ENCODE data around the gene ASCC1. TPM values are rescaled to one million over a fixed set of nuclear protein-coding genes. Genes with fewer than 3 reads are reported as not detected.

Gene ASCC1
- total and polyA plus RNA-seq, 2 donors (not counting 1 experiment from before 2014, with no cell fraction given): 40.2 to 42.1 TPM

GRCh38 chr10:72106896-72107295 is 109.2 kb downstream of the ASCC1 start:
- Histone ChIP-seq H3K4me3 (replicated peaks in 1 of 4; ENCODE audit: control extremely low read depth in 1 of 4, insufficient read depth in 1 of 4, low read depth in 3 of 4, low read length in 4 of 4) (no peak overlapping the region), H3K27me3 (ENCODE audit: control insufficient read depth, insufficient read depth, low read length) (no peaks in the 10 kb centered on the region), H3K36me3 (ENCODE audit: control insufficient read depth, insufficient read depth, low read length) (no peaks in the 10 kb centered on the region), H3K9ac (ENCODE audit: insufficient read depth, low read length) (no peak overlapping the region), H3K27ac (ENCODE audit: insufficient read depth, low read length) (no peak overlapping the region), H3K4me2 (ENCODE audit: extremely low read depth, insufficient read depth, low read length) (no peak overlapping the region), H2AFZ (ENCODE audit: low read length) (no peak overlapping the region), H4K20me1 (ENCODE audit: control insufficient read depth, extremely low read depth, insufficient read depth, low read length) (no peaks in the 10 kb centered on the region), H3K9me3 (ENCODE audit: control insufficient read depth, insufficient read depth, low read depth, low read length) (no peaks in the 10 kb centered on the region), H3K79me2 (ENCODE audit: control insufficient read depth, insufficient read depth, low read length) (no peaks in the 10 kb centered on the region), H3K4me1 (ENCODE audit: control insufficient read depth, extremely low read depth, insufficient read depth, low read length) (no peaks in the 10 kb centered on the region)
- TF ChIP-seq, protein P1, sequence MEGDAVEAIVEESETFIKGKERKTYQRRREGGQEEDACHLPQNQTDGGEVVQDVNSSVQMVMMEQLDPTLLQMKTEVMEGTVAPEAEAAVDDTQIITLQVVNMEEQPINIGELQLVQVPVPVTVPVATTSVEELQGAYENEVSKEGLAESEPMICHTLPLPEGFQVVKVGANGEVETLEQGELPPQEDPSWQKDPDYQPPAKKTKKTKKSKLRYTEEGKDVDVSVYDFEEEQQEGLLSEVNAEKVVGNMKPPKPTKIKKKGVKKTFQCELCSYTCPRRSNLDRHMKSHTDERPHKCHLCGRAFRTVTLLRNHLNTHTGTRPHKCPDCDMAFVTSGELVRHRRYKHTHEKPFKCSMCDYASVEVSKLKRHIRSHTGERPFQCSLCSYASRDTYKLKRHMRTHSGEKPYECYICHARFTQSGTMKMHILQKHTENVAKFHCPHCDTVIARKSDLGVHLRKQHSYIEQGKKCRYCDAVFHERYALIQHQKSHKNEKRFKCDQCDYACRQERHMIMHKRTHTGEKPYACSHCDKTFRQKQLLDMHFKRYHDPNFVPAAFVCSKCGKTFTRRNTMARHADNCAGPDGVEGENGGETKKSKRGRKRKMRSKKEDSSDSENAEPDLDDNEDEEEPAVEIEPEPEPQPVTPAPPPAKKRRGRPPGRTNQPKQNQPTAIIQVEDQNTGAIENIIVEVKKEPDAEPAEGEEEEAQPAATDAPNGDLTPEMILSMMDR (conservative IDR thresholded peaks at IDR 0.05 in 1 of 2, IDR thresholded peaks at IDR 0.05 in 1 of 2; ENCODE audit: low read depth in 1 of 2, low read length in 2 of 2): no peak
- TF ChIP-seq EZH2 (IDR thresholded peaks at IDR 0.05; ENCODE audit: low read length, missing control alignments): no peak
- no peak for DNase-seq (ENCODE audit: low read depth in 2 of 2)

GRCh38 chr10:72106154-72106849 is 109.8 kb downstream of the ASCC1 start:
- DNase-seq (ENCODE audit: low read depth in 2 of 2): peak in 1 of 2 donors; percentile 18
- no peak overlapping the region for H3K4me2 ChIP-seq (ENCODE audit: extremely low read depth, insufficient read depth, low read length)
- TF ChIP-seq EZH2 (IDR thresholded peaks at IDR 0.05; ENCODE audit: low read length, missing control alignments): no peak
- TF ChIP-seq, protein P1 (conservative IDR thresholded peaks at IDR 0.05 in 1 of 2, IDR thresholded peaks at IDR 0.05 in 1 of 2; ENCODE audit: low read depth in 1 of 2, low read length in 2 of 2): no peak
- H3K4me1 ChIP-seq (ENCODE audit: control insufficient read depth, extremely low read depth, insufficient read depth, low read length): no peaks in the 10 kb centered on the region
- no peak overlapping the region for H3K4me3 ChIP-seq (replicated peaks in 1 of 4; ENCODE audit: control extremely low read depth in 1 of 4, insufficient read depth in 1 of 4, low read depth in 3 of 4, low read length in 4 of 4)
- H3K27ac ChIP-seq (ENCODE audit: insufficient read depth, low read length): no peak overlapping the region
- H3K79me2 ChIP-seq (ENCODE audit: control insufficient read depth, insufficient read depth, low read length): no peaks in the 10 kb centered on the region
- no peaks in the 10 kb centered on the region for H4K20me1 ChIP-seq (ENCODE audit: control insufficient read depth, extremely low read depth, insufficient read depth, low read length)
- peaks cover 2% of the 10 kb centered on the region for H3K36me3 ChIP-seq (ENCODE audit: control insufficient read depth, insufficient read depth, low read length)
- no peak overlapping the region for H2AFZ ChIP-seq (ENCODE audit: low read length)
- H3K27me3 ChIP-seq (ENCODE audit: control insufficient read depth, insufficient read depth, low read length): no peaks in the 10 kb centered on the region
- no peaks in the 10 kb centered on the region for H3K9me3 ChIP-seq (ENCODE audit: control insufficient read depth, insufficient read depth, low read depth, low read length)
- H3K9ac ChIP-seq (ENCODE audit: insufficient read depth, low read length): no peak overlapping the region

- Histone ChIP-seq H3K9me3 (ENCODE audit: control insufficient read depth, insufficient read depth, low read depth, low read length) (no peaks in the 10 kb centered on the region), H3K9ac (ENCODE audit: insufficient read depth, low read length) (no peak overlapping the region), H3K79me2 (ENCODE audit: control insufficient read depth, insufficient read depth, low read length) (no peaks in the 10 kb centered on the region), H3K27ac (ENCODE audit: insufficient read depth, low read length) (no peak overlapping the region), H3K4me1 (ENCODE audit: control insufficient read depth, extremely low read depth, insufficient read depth, low read length) (no peaks in the 10 kb centered on the region), H2AFZ (ENCODE audit: low read length) (no peak overlapping the region), H4K20me1 (ENCODE audit: control insufficient read depth, extremely low read depth, insufficient read depth, low read length) (no peaks in the 10 kb centered on the region), H3K4me2 (ENCODE audit: extremely low read depth, insufficient read depth, low read length) (no peak overlapping the region), H3K27me3 (ENCODE audit: control insufficient read depth, insufficient read depth, low read length) (no peaks in the 10 kb centered on the region), H3K4me3 (replicated peaks in 1 of 4; ENCODE audit: control extremely low read depth in 1 of 4, insufficient read depth in 1 of 4, low read depth in 3 of 4, low read length in 4 of 4) (no peak overlapping the region), H3K36me3 (ENCODE audit: control insufficient read depth, insufficient read depth, low read length) (peaks cover 3% of the 10 kb centered on the region)
- TF ChIP-seq, protein P1 (conservative IDR thresholded peaks at IDR 0.05 in 1 of 2, IDR thresholded peaks at IDR 0.05 in 1 of 2; ENCODE audit: low read depth in 1 of 2, low read length in 2 of 2): no peak
- TF ChIP-seq EZH2 (IDR thresholded peaks at IDR 0.05; ENCODE audit: low read length, missing control alignments): no peak
- no peak for DNase-seq (ENCODE audit: low read depth in 2 of 2)
Observed at GRCh38 chr10:72105710-72106109, 110.4 kb downstream of the ASCC1 start.
